IMR-90 (cell line): ENCODE measurements around the gene NINJ2. TPM values are rescaled to one million over a fixed set of nuclear protein-coding genes. Genes with fewer than 3 reads are reported as not detected.

ENCODE experiments used
- ATAC-seq: fragments of 200-7000 bp; cut with Tn5 transposase; 2 replicates; pipeline ENCODE4 v1.9.1; 2020; ENCODE audit warnings: low read depth, mild to moderate bottlenecking, moderate library complexity
- BruUV-seq: library from RNA; stranded (reverse); fragments of 400-500 nt; replicated peaks from 2 replicates; lab custom pipeline; 2021; lab: Mats Ljungman, UMichigan
- CTCF ChIA-PET: fragments of 300-600 bp; formaldehyde crosslinking; extraction: SDS; loops from one replicate; lab custom pipeline; 2021; ENCODE audit warnings: antibody characterized with exemption; lab: Yijun Ruan, JAX
- POLR2A ChIA-PET: fragments of 300-600 bp; sonication (Branson Sonifier 250); formaldehyde crosslinking; loops from one replicate; lab custom pipeline; 2022; ENCODE audit warnings: antibody characterized with exemption; ENCODE audit not compliant: unreplicated experiment; lab: Charles Lee
- DNase-seq: peaks from one replicate; pipeline ENCODE4 v3.0.0; 2013
- H2AFZ ChIP-seq: replicated peaks from 2 replicates; pipeline ENCODE3; 2013; ENCODE audit warnings: low read length, mild to moderate bottlenecking; ENCODE audit not compliant: poor library complexity
- H2AK5ac ChIP-seq: 2 replicates; pipeline ENCODE4 v1.6.1; 2013; ENCODE audit warnings: low read depth, low read length, inconsistent platforms
- H2AK9ac ChIP-seq: replicated peaks from 2 replicates; pipeline ENCODE3; 2013; ENCODE audit warnings: mild to moderate bottlenecking, low read depth, low read length, moderate library complexity; ENCODE audit not compliant: poor library complexity
- H2BK120ac ChIP-seq: 2 replicates; pipeline ENCODE4 v1.6.1; 2013; ENCODE audit warnings: low read depth, low read length, inconsistent platforms
- H2BK15ac ChIP-seq: 3 replicates; pipeline ENCODE4 v1.6.1; 2013; ENCODE audit warnings: low read depth, low read length, inconsistent platforms
- H2BK20ac ChIP-seq: 2 replicates; pipeline ENCODE4 v1.6.1; 2013; ENCODE audit warnings: low read depth, mild to moderate bottlenecking, inconsistent platforms, low read length, moderate library complexity
- H2BK5ac ChIP-seq: 2 replicates; pipeline ENCODE4 v1.6.1; 2013; ENCODE audit warnings: mild to moderate bottlenecking, low read depth, low read length, inconsistent platforms; ENCODE audit not compliant: poor library complexity, severe bottlenecking
- H3K14ac ChIP-seq: replicated peaks from 2 replicates; pipeline ENCODE4 v1.6.1; 2013; ENCODE audit warnings: low read depth, low read length, inconsistent platforms
- H3K18ac ChIP-seq: 2 replicates; pipeline ENCODE4 v1.6.1; 2013; ENCODE audit warnings: low read depth, low read length, control low read depth
- H3K23ac ChIP-seq: 2 replicates; pipeline ENCODE4 v1.6.1; 2013; ENCODE audit warnings: low read depth, low read length, inconsistent platforms
- H3K27ac ChIP-seq: 2 replicates; pipeline ENCODE4 v1.5.1; 2013; ENCODE audit warnings: mild to moderate bottlenecking, control low read depth, low read length; ENCODE audit not compliant: insufficient read depth
- H3K27me3 ChIP-seq: 2 replicates; pipeline ENCODE4 v1.6.1; 2013; ENCODE audit warnings: low read length; ENCODE audit not compliant: control insufficient read depth, insufficient read depth
- H3K36me3 ChIP-seq: 2 replicates; pipeline ENCODE4 v1.6.1; 2013; ENCODE audit warnings: low read length, mixed read lengths; ENCODE audit not compliant: control insufficient read depth, insufficient read depth
- H3K4ac ChIP-seq: 2 replicates; pipeline ENCODE4 v1.6.1; 2013; ENCODE audit warnings: low read depth, low read length, inconsistent platforms
- H3K4me1 ChIP-seq: 2 replicates; pipeline ENCODE4 v1.6.1; 2013; ENCODE audit warnings: low read length, mixed read lengths; ENCODE audit not compliant: control insufficient read depth, insufficient read depth
- H3K4me2 ChIP-seq: 2 replicates; pipeline ENCODE4 v1.6.1; 2013; ENCODE audit warnings: low read depth, mild to moderate bottlenecking, control low read depth, low read length, moderate library complexity
- H3K4me3 ChIP-seq: 2 replicates; pipeline ENCODE4 v1.5.1; 2013; ENCODE audit warnings: low read depth, mild to moderate bottlenecking, control low read depth, low read length, moderate library complexity; ENCODE audit not compliant: insufficient read depth
- H3K56ac ChIP-seq: 2 replicates; pipeline ENCODE4 v1.6.1; 2013; ENCODE audit warnings: low read length, inconsistent platforms; ENCODE audit not compliant: insufficient read depth; ENCODE audit errors: extremely low read depth
- H3K79me1 ChIP-seq, 2 experiments: 2 replicates each; pipeline ENCODE4 v1.6.1; 2013; ENCODE audit warnings: low read length in 2 of 2, inconsistent platforms in 1 of 2, low read depth in 1 of 2
- H3K9ac ChIP-seq: 2 replicates; pipeline ENCODE4 v1.6.1; 2013; ENCODE audit warnings: low read depth, low read length, control low read depth
- H3K9me1 ChIP-seq: 2 replicates; pipeline ENCODE4 v1.6.1; 2013; ENCODE audit warnings: low read length, inconsistent platforms; ENCODE audit not compliant: insufficient read depth
- H3K9me3 ChIP-seq: 2 replicates; pipeline ENCODE4 v1.6.1; 2013; ENCODE audit warnings: low read length; ENCODE audit not compliant: control insufficient read depth, insufficient read depth
- H4K20me1 ChIP-seq: 2 replicates; pipeline ENCODE4 v1.6.1; 2013; ENCODE audit warnings: low read length, inconsistent platforms; ENCODE audit not compliant: insufficient read depth
- H4K5ac ChIP-seq: 2 replicates; pipeline ENCODE4 v1.6.1; 2013; ENCODE audit warnings: mild to moderate bottlenecking, low read depth, low read length, control low read depth
- H4K8ac ChIP-seq, 2 experiments: 2 replicates each; pipeline ENCODE4 v1.6.1; 2013; ENCODE audit warnings: low read depth in 2 of 2, low read length in 2 of 2, control low read depth in 1 of 2, inconsistent platforms in 1 of 2
- H4K91ac ChIP-seq: 2 replicates; pipeline ENCODE4 v1.6.1; 2013; ENCODE audit warnings: low read depth, low read length, inconsistent platforms; ENCODE audit not compliant: insufficient read depth
- BHLHE40 ChIP-seq: fragments of 150-350 bp; IDR thresholded peaks from 2 replicates; pipeline ENCODE4 v1.6.1; 2016; ENCODE audit warnings: mild to moderate bottlenecking, low read depth, low read length
- FOS ChIP-seq: fragments of 150-350 bp; IDR thresholded peaks from 2 replicates; pipeline ENCODE4 v1.6.1; 2016; ENCODE audit warnings: low read depth, low read length
- WGBS, 2 experiments: methylation state at CpG; one replicate each; pipeline versions ENCODE4 v1.1.5 to v1.1.7; 2013; ENCODE audit warnings: missing lambda C conversion rate in 2 of 2; ENCODE audit not compliant: insufficient read length in 1 of 2; ENCODE audit errors: extremely low coverage in 2 of 2; 5-methylcytosine and 5-hydroxymethylcytosine counted together
- dilution Hi-C: fragments of 300-500 bp; cut with HindIII; formaldehyde crosslinking; loops from one replicate; pipeline ENCODE4 v1.14.3; 2018; ENCODE audit warnings: low sequenced_read_pairs; ENCODE audit not compliant: unreplicated experiment
- in situ Hi-C: fragments of 300-500 bp; cut with MboI; formaldehyde crosslinking; loops from 3 replicates; pipeline ENCODE4 v1.14.3; 2019; ENCODE audit warnings: low sequenced_read_pairs, inconsistent platforms, mixed read lengths
- intact Hi-C: fragments of 100-400 bp; cut with micrococcal nuclease; formaldehyde crosslinking; loops from 2 replicates; pipeline ENCODE4 v1.10.0; 2022
- polyA plus RNA-seq, 3 experiments: library from polyadenylated mRNA; depleted of rRNA; stranded (reverse); fragments of >200 nt; gene quantifications; 2 replicates each; pipeline ENCODE4 v1.2.3, GENCODE V29; 2012; ENCODE audit warnings: low replicate concordance in 1 of 3
- total RNA-seq: library from RNA; depleted of rRNA; stranded (reverse); fragments of >200 nt; gene quantifications from 2 replicates; pipeline ENCODE4 v1.2.3, GENCODE V29; 2012

NINJ2 gene
- total and polyA plus RNA-seq, 2 of the 4 experiments (the other 2 are of a cell fraction), result not detected

DNA sequence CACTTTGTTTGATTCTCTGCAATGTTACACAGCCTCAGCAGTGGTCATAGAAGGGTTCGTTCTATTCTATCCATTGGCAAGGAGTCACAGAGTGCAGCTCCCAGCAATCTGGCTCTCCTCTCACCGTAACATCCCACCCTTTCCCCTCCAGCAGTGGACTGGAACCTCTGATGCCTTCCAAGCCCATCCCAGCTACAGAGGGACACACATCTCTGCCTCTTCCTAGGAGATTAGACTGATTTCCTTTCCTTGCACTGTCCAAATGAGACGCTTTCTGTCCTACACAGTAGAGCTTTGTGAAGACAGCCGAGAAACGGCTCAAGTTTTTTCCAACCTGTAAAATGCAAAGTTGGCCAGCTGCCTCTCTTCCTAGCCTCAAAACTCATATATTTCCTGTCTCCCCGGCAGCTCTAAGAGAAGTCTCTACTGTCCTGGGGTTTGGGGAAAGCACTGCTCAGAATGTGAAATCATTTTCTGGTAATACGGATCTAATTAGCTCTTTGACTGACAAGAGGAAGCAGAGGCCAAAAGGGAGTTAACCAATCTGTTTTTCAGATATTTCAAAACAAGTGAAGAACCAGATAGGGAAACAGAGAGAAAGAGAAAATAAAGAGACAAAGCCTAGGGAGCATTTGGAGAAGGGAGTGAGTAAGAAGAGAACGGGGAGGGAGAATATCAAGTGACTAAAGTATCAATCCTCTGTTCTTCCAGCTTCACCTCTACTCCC lies 516 bp downstream of the NINJ2 start:
- Histone ChIP-seq H3K56ac (no peak overlapping the region), H3K9ac (no peak overlapping the region), H3K27ac (no peak overlapping the region), H2AK9ac (no peak overlapping the region), H2BK15ac (no peak overlapping the region), H2BK120ac (no peak overlapping the region), H4K8ac (no peak overlapping the region), H3K9me3 (no peaks in the 10 kb centered on the region), H2AK5ac (no peak overlapping the region), H4K5ac (no peak overlapping the region), H4K20me1 (no peaks in the 10 kb centered on the region), H3K4ac (no peak overlapping the region), H2BK5ac (no peak overlapping the region), H3K14ac (no peak overlapping the region), H3K18ac (no peak overlapping the region), H4K91ac (no peak overlapping the region), H3K4me3 (no peak overlapping the region), H3K4me1 (no peaks in the 10 kb centered on the region), H2AFZ (no peak overlapping the region), H3K27me3 (peaks cover 37% of the 10 kb centered on the region), H2BK20ac (no peak overlapping the region), H3K36me3 (no peaks in the 10 kb centered on the region), H3K23ac (peak overlapping the region; percentile 11; the same call in 1 of the 2 replicates), H3K4me2 (peak overlapping the region; percentile 46), H3K9me1 (no peaks in the 10 kb centered on the region), H3K79me1 (no peaks in the 10 kb centered on the region)
- dilution Hi-C loops (no loop called here), intact Hi-C loops (loop anchor here (10.0 kb wide), 1 partner anchor 62 kb away; no protein-coding TSS in a partner anchor), in situ Hi-C loops (no loop called here)
- ChIA-PET CTCF (interaction anchor here (0.6 kb wide), 1 partner anchor 11 kb away, joined by 3 read pairs; no protein-coding TSS in a partner anchor), POLR2A (no interaction called here)
- no TSS peak for BruUV-seq
- TF ChIP-seq FOS (no peak), BHLHE40 (no peak)
- 23% methylated on average over 3 of the region's 8 CpGs; no CpG with 5 or more reads in 1 of the 2 experiments for WGBS, 2 experiments
- DNase-seq (no peak), ATAC-seq (peak; percentile 14)
